ENCODE results near the gene HOTAIR.

- no peak for TF ChIP-seq POLR2A (IDR thresholded peaks at IDR 0.05)
- no peak for TF ChIP-seq EP300 (IDR thresholded peaks at IDR 0.05)
- no peak for TF ChIP-seq CTCF (IDR thresholded peaks at IDR 0.05)
Observed at GRCh38 chr12:53924521-53925405, 50.0 kb downstream of the HOTAIR start.
